Spleen (tissue), 7 donors: ENCODE measurements around the gene PDE1A.

Experiments
- CTCF ChIP-seq, 11 experiments: fragments of 200-600 bp in 7 of 11; fragments of 450-650 bp in 4 of 11; sonication (generic) in 4 of 11; IDR thresholded peaks in 8 of 11; conservative IDR thresholded peaks in 3 of 11; 1 replicate in 7 of 11; 2 replicates in 4 of 11; pipeline versions ENCODE4 v1.4.0 to v1.8.0; 2016 to 2021; ENCODE audit warnings: antibody characterized with exemption in 11 of 11, inconsistent platforms in 4 of 11, mild to moderate bottlenecking in 1 of 11
- POLR2A ChIP-seq, 3 donors: fragments of 450-650 bp; IDR thresholded peaks; one replicate each; pipeline ENCODE4 v1.5.1; 2017; ENCODE audit warnings: antibody characterized with exemption in 3 of 3, mild to moderate bottlenecking in 1 of 3
- POLR2AphosphoS5 ChIP-seq, 3 donors: sonication (generic); formaldehyde crosslinking; IDR thresholded peaks; one replicate each; pipeline ENCODE4 v1.5.1; 2017; ENCODE audit warnings: antibody characterized with exemption in 3 of 3
- donor health status: DM: no; HTN: no; CAD: no; lungs with moderate emphysema.
- donor health status: DM: no; HTN: no; CAD: no.
- donor health status: DM: no; HTN: no; CAD: no.

- TF ChIP-seq CTCF (IDR thresholded peaks at IDR 0.05 in 8 of 11, conservative IDR thresholded peaks at IDR 0.05 in 3 of 11), result no peak
- TF ChIP-seq POLR2A (IDR thresholded peaks at IDR 0.05), result no peak
- no peak for TF ChIP-seq POLR2AphosphoS5 (IDR thresholded peaks at IDR 0.05)
These were observed 21.8 kb downstream of the PDE1A start for GRCh38 chr2:182404975-182405561.
